Pancreas (tissue), 10 donors: ENCODE data around the gene KIF3A. TPM values are rescaled to one million over a fixed set of nuclear protein-coding genes. Genes with fewer than 3 reads are reported as not detected.

Experiments used
- ATAC-seq, 4 donors: fragments of 200-7000 bp; cut with Tn5 transposase; one replicate each; pipeline versions ENCODE4 v1.8.0 to v1.9.1; 2020; ENCODE audit warnings: mild to moderate bottlenecking in 4 of 4, moderate library complexity in 4 of 4
- DNase-seq, 6 donors: peaks; one replicate each; pipeline ENCODE4 v3.0.0-alpha.2; 2020
- FAIRE-seq: peaks from 2 replicates; lab custom pipeline; 2012; peaks lifted over from hg19 to GRCh38; lab: Jason Lieb, UNC
- H3K27ac ChIP-seq, 4 donors: fragments of 200-600 bp; sonication (generic); 1 replicate in 3 of 4; 2 replicates in 1 of 4; pipeline versions ENCODE4 v1.5.0 to v1.8.0; 2020
- H3K27me3 ChIP-seq, 4 donors: fragments of 200-600 bp; one replicate each; pipeline ENCODE4 v1.8.0; 2021
- H3K36me3 ChIP-seq, 3 donors: fragments of 200-600 bp; sonication (generic) in 1 of 3; one replicate each; pipeline versions ENCODE4 v1.5.0 to v1.8.0; 2020 to 2021
- H3K4me1 ChIP-seq, 3 donors: fragments of 200-600 bp; one replicate each; pipeline ENCODE4 v1.8.0; 2021
- H3K4me3 ChIP-seq, 4 donors: fragments of 200-600 bp; sonication (generic) in 2 of 4; one replicate each; pipeline versions ENCODE4 v1.5.0 to v1.8.0; 2020 to 2021
- H3K9me3 ChIP-seq, 4 donors: fragments of 200-600 bp; one replicate each; pipeline ENCODE4 v1.8.0; 2021
- WGBS, 2 donors: extraction: QIAGEN DNeasy Blood & Tissue Kit; methylation state at CpG; one replicate each; pipeline ENCODE4 v1.1.7; 2013; 5-methylcytosine and 5-hydroxymethylcytosine counted together
- intact Hi-C, 3 donors: fragments of 100-400 bp; cut with DNase I; formaldehyde crosslinking; loops; one replicate each; pipeline versions ENCODE4 v1.11.1 to v1.14.2; 2022
- polyA plus RNA-seq, 2 donors: library from polyadenylated mRNA; stranded (reverse); fragments of 200-250 nt; gene quantifications; one replicate each; pipeline ENCODE4 v1.2.3, GENCODE V29; 2013
- total RNA-seq, 6 donors: library from RNA; stranded (reverse); fragmentation: NEBNext Ultra II Directional in 4 of 6; extraction: Animal tissue kit (Norgen Biotek cat#: 25700) in 4 of 6; gene quantifications; one replicate each; pipeline versions ENCODE4 v1.2.1 to v1.2.4, GENCODE V29; 2021 to 2023
- TF ChIP-seq, protein P1 (sequence below), 4 donors: fragments of 200-600 bp; sonication (generic) in 3 of 4; IDR thresholded peaks; one replicate each; pipeline versions ENCODE4 v1.5.0 to v1.8.0; 2021; ENCODE audit warnings: antibody characterized with exemption in 4 of 4
- donor health status: healthy with polysubstance abuse.
- donor health status: DM: no; HTN: no; CAD: no; lungs with moderate emphysema.
- donor health status: DM: no; HTN: no; CAD: no.
- donor health status: control.
- donor health status: control.
- donor health status: Bipolar disorder and iron deficiency.
- donor health status: DM: yes; HTN: yes; CAD: no.
- donor health status: DM: no; HTN: no; CAD: no.
- donor health status: DM: no; HTN: no; CAD: no.
- donor health status: DM: yes; HTN: yes; CAD: no.

The KIF3A gene
- total and polyA plus RNA-seq, 8 donors: 2.4 to 6.3 (median 4.1) TPM

DNA sequence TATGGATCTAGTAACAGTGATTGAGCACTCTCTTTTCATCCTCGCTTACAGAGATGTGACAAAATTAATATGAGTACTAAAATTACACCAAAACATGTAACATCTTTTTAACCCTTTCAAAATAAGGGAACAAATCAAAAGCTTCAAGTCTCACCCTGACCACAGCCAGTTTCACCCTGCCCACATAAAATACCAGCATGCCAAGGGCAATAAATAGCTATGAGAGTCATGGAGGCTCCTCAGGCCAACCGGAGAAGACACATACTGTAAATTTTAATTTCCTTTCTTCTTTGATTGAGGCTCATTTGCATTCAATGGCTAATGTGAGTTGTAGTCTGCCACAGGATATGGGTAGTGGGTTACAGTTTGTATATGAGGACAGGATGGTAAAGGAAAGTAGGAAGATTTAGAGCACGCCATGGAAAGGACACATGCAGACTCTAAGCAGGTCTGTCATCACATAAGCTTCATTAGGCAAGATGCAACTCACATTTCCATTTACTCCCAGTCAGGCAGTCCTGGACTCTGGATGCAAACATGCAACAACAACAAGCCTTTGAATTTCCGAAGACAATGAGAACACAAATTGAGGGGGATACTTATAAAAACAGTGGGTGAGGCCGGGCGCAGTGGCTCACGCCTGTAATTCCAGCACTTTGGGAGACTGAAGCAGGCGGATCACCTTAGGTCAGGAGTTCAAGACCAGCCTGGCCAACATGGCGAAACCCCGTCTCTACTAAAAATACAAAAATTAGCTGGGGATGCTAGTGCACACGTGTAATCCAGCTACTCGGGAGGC, 52.2 kb downstream of the KIF3A start:
- Histone ChIP-seq H3K9me3 (no peaks in the 10 kb centered on the region), H3K27ac (no peak overlapping the region), H3K27me3 (no peaks in the 10 kb centered on the region), H3K4me1 (no peaks in the 10 kb centered on the region), H3K36me3 (no peaks in the 10 kb centered on the region), H3K4me3 (no peak overlapping the region)
- DNase-seq (no peak), ATAC-seq (no peak), FAIRE-seq (no peak)
- WGBS, 2 donors: 86 to 90% methylated on average over 12 of the region's 12 CpGs
- intact Hi-C loops: no loop called here
- TF ChIP-seq, protein P1, sequence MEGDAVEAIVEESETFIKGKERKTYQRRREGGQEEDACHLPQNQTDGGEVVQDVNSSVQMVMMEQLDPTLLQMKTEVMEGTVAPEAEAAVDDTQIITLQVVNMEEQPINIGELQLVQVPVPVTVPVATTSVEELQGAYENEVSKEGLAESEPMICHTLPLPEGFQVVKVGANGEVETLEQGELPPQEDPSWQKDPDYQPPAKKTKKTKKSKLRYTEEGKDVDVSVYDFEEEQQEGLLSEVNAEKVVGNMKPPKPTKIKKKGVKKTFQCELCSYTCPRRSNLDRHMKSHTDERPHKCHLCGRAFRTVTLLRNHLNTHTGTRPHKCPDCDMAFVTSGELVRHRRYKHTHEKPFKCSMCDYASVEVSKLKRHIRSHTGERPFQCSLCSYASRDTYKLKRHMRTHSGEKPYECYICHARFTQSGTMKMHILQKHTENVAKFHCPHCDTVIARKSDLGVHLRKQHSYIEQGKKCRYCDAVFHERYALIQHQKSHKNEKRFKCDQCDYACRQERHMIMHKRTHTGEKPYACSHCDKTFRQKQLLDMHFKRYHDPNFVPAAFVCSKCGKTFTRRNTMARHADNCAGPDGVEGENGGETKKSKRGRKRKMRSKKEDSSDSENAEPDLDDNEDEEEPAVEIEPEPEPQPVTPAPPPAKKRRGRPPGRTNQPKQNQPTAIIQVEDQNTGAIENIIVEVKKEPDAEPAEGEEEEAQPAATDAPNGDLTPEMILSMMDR (IDR thresholded peaks at IDR 0.05): no peak

DNA sequence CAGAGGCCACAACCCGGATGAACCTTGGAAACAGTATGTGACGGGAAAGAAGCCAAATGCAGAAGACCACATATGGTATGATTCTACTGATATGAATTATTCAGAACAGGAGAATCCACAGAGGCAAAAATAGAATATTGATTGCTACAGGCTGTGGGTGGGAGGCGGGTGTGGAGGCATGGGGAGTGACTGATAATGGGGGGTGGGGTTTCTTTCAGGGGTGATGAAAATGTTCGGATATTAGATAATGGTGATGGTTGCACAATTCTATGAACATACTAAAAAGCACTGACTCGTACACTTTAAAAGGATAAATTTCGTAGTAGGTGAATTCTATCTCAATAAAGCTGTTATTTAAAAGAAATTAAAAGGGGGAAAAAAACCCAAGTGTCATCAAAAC, 52.9 kb downstream of the KIF3A start:
- no peaks in the 10 kb centered on the region for H3K9me3 ChIP-seq
- H3K4me1 ChIP-seq: no peaks in the 10 kb centered on the region
- H3K27ac ChIP-seq: no peak overlapping the region
- no peak for ATAC-seq
- no peak for DNase-seq
- no peak for FAIRE-seq
- 77 to 85% methylated on average over 6 of the region's 6 CpGs for WGBS, 2 donors
- no peaks in the 10 kb centered on the region for H3K36me3 ChIP-seq
- TF ChIP-seq, protein P1 (IDR thresholded peaks at IDR 0.05): no peak
- no peak overlapping the region for H3K4me3 ChIP-seq
- H3K27me3 ChIP-seq: no peaks in the 10 kb centered on the region
- intact Hi-C loops: no loop called here

DNA sequence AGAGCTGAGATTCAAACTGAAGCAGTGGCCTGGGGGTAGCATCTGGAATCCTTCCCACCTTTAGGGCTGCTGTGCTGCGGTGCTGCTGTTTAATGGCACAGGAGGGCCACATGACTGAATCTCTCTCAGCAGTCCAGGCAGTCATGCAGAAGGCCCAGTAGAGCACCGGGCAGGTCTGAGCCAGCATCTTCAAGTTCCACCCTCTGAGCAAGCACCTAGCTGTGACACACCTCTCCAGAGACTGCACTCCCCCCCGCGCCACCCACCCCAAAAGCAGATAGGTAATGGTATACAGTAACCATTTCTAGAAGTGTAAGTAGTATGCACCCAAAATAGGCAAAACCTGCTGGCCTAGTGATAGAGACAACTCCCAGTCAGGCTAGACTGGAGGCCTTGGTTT, 55.4 kb downstream of the KIF3A start:
- WGBS, 2 donors: 91 to 94% methylated on average over 4 of the region's 4 CpGs
- Histone ChIP-seq H3K4me3 (no peak overlapping the region), H3K27me3 (no peaks in the 10 kb centered on the region), H3K36me3 (no peaks in the 10 kb centered on the region), H3K9me3 (no peaks in the 10 kb centered on the region), H3K27ac (no peak overlapping the region), H3K4me1 (no peaks in the 10 kb centered on the region)
- no peak for DNase-seq
- TF ChIP-seq, protein P1 (IDR thresholded peaks at IDR 0.05): no peak
- intact Hi-C loops: no loop called here
- no peak for ATAC-seq
- FAIRE-seq: no peak

DNA sequence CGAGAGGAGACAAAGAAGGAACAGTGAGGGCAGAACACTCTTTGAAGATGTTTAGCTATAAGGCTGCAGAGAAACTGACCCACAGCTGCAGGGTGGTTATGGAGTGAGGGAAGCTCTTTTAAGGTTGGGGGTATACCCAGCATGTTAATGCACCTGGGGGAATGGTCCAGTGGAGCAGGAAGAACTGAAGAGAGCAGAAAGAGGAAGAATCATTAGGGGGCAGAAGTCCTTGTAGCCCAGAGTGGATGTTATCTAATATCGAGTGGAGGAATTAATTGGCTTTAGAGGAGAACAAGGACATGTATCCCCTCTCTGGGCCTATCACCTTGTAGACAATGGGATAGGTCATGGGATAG, 55.9 kb downstream of the KIF3A start:
- intact Hi-C loops: no loop called here
- FAIRE-seq (no peak), DNase-seq (no peak), ATAC-seq (no peak)
- Histone ChIP-seq H3K4me3 (no peak overlapping the region), H3K4me1 (no peaks in the 10 kb centered on the region), H3K36me3 (no peaks in the 10 kb centered on the region), H3K9me3 (no peaks in the 10 kb centered on the region), H3K27ac (no peak overlapping the region), H3K27me3 (no peaks in the 10 kb centered on the region)
- 84 to 91% methylated on average over 2 of the region's 2 CpGs for WGBS, 2 donors
- TF ChIP-seq, protein P1 (IDR thresholded peaks at IDR 0.05): no peak

DNA sequence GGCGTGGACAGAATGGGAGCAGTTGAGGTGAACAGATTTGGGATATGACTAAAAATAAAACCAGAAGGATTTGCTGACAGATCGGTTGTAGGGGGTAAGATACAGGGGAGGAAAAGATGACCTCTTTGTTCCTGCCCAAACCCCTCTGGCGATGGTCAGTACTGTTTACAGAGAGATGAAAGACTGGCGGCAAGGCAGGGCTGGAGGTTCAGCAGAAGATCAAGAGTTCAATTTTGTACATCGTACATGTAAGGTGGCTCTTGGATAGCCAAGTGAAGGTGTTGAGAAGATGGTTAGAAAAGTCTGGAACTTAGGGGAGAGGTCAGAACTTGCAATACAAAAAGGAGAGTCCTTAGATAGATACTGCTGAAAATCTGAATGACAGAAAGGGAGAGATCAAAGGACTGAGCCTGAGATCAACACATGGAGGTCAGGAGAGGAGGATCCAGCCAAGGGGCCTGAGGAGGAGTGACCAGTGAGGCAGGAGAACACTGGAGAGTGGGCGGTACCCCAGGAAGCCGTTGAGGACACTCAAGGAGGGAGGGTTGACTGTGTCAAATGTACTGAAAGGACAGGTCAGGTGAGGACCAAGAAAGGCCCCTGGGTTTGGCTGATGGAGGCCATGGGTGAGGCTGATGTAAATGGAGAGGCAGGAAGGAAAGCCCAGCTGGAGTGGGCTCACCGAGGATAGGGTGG, 56.4 kb downstream of the KIF3A start:
- WGBS, 2 donors: 90 to 95% methylated on average over 8 of the region's 8 CpGs

More for the DNA sequence above, 56.4 kb downstream of the KIF3A start:
- Histone ChIP-seq H3K36me3 (no peaks in the 10 kb centered on the region), H3K9me3 (no peaks in the 10 kb centered on the region), H3K4me3 (no peak overlapping the region), H3K4me1 (no peaks in the 10 kb centered on the region), H3K27me3 (no peaks in the 10 kb centered on the region), H3K27ac (no peak overlapping the region)
- FAIRE-seq (no peak), ATAC-seq (no peak), DNase-seq (no peak)
- TF ChIP-seq, protein P1 (IDR thresholded peaks at IDR 0.05): no peak
- intact Hi-C loops: no loop called here
